Caco-2 (cell line): ENCODE measurements around the gene PROZ. TPM values are rescaled to one million over a fixed set of nuclear protein-coding genes. Genes with fewer than 3 reads are reported as not detected.

Experiments
- BruUV-seq: library from RNA; stranded (reverse); fragments of 400-500 nt; replicated peaks from 2 replicates; lab custom pipeline; 2021; lab: Mats Ljungman, UMichigan
- CTCF ChIA-PET: fragments of 300-600 bp; sonication (Branson Sonifier 250); formaldehyde crosslinking; loops from one replicate; lab custom pipeline; 2022; ENCODE audit warnings: antibody characterized with exemption; lab: Charles Lee
- POLR2A ChIA-PET: fragments of 300-600 bp; sonication (Branson Sonifier 250); formaldehyde crosslinking; loops from one replicate; lab custom pipeline; 2022; ENCODE audit warnings: antibody characterized with exemption; lab: Charles Lee
- DNase-seq, 2 experiments: peaks; one replicate each; pipeline versions ENCODE4 v3.0.0 to v3.0.0-alpha.2; 2020 to 2022
- H3K27me3 ChIP-seq: replicated peaks from 2 replicates; pipeline ENCODE4 v1.6.0; 2011; ENCODE audit warnings: low read length; ENCODE audit not compliant: control insufficient read depth, insufficient read depth
- H3K36me3 ChIP-seq: 2 replicates; pipeline ENCODE4 v1.5.1; 2011; ENCODE audit warnings: low read length; ENCODE audit not compliant: control insufficient read depth, insufficient read depth
- H3K4me1 ChIP-seq: fragments of 250-450 bp; sonication (Bioruptor Pico); 2 replicates; pipeline ENCODE4 v1.5.1; 2020; ENCODE audit warnings: mild to moderate bottlenecking
- H3K4me3 ChIP-seq: 2 replicates; pipeline ENCODE4 v1.5.1; 2011; ENCODE audit warnings: low read depth, mild to moderate bottlenecking, control low read depth, low read length
- H3K9me3 ChIP-seq: fragments of 250-450 bp; sonication (Bioruptor Pico); 2 replicates; pipeline ENCODE4 v1.5.1; 2020; ENCODE audit warnings: mild to moderate bottlenecking, moderate library complexity
- H3K27ac Mint-ChIP-seq: one replicate; pipeline ENCODE4 v1.8.0; 2022; ENCODE audit warnings: mixed read lengths; ENCODE audit not compliant: unreplicated experiment
- H3K27me3 Mint-ChIP-seq: one replicate; pipeline ENCODE4 v1.8.0; 2022; ENCODE audit warnings: mixed read lengths; ENCODE audit not compliant: insufficient read depth, unreplicated experiment
- H3K36me3 Mint-ChIP-seq: one replicate; pipeline ENCODE4 v1.8.0; 2022; ENCODE audit warnings: mild to moderate bottlenecking, mixed read lengths; ENCODE audit not compliant: insufficient read depth, unreplicated experiment
- H3K4me1 Mint-ChIP-seq: one replicate; pipeline ENCODE4 v1.8.0; 2022; ENCODE audit warnings: low read depth, mixed read lengths; ENCODE audit not compliant: unreplicated experiment
- H3K4me3 Mint-ChIP-seq: one replicate; pipeline ENCODE4 v1.8.0; 2022; ENCODE audit warnings: mild to moderate bottlenecking, moderate library complexity, mixed read lengths; ENCODE audit not compliant: unreplicated experiment
- H3K9me3 Mint-ChIP-seq: one replicate; pipeline ENCODE4 v1.8.0; 2022; ENCODE audit warnings: mixed read lengths; ENCODE audit not compliant: unreplicated experiment
- CTCF ChIP-seq, 2 experiments: fragments of 200-600 bp in 1 of 2; IDR thresholded peaks; 1 replicate in 1 of 2; 2 replicates in 1 of 2; pipeline versions ENCODE4 v1.5.1 to v1.8.0; 2011 to 2022; ENCODE audit warnings: antibody characterized with exemption in 1 of 2, control low read depth in 1 of 2, inconsistent platforms in 1 of 2, low read depth in 1 of 2, low read length in 1 of 2, mild to moderate bottlenecking in 1 of 2, moderate library complexity in 1 of 2; ENCODE audit not compliant: insufficient read depth in 1 of 2, severe bottlenecking in 1 of 2, unreplicated experiment in 1 of 2
- intact Hi-C: fragments of 100-400 bp; cut with micrococcal nuclease; formaldehyde crosslinking; loops from one replicate; pipeline ENCODE4 v1.10.0; 2022; ENCODE audit not compliant: unreplicated experiment
- total RNA-seq: library from RNA; stranded (reverse); gene quantifications from 2 replicates; pipeline ENCODE4 v1.2.3, GENCODE V29; 2022

The PROZ gene
- total RNA-seq, 1 experiment from 2014 or later, result not detected

GRCh38 chr13:113125506-113126264 lies 32.8 kb upstream of the PROZ start:
- Mint-ChIP-seq H3K4me1 (peaks cover 9% of the 10 kb centered on the region), H3K4me3 (no peak overlapping the region), H3K27ac (no peak overlapping the region), H3K9me3 (no peaks in the 10 kb centered on the region), H3K27me3 (no peaks in the 10 kb centered on the region), H3K36me3 (peaks cover 10% of the 10 kb centered on the region)
- no peak for DNase-seq
- intact Hi-C loops, result no loop called here
- H3K27me3 ChIP-seq, result no peaks in the 10 kb centered on the region
- no peaks in the 10 kb centered on the region for H3K36me3 ChIP-seq
- CTCF ChIA-PET, result no interaction called here
- no peak overlapping the region for H3K4me3 ChIP-seq
- no peaks in the 10 kb centered on the region for H3K9me3 ChIP-seq
- no TSS peak for BruUV-seq
- POLR2A ChIA-PET, result no interaction called here
- TF ChIP-seq CTCF (IDR thresholded peaks at IDR 0.05; ENCODE audit: insufficient read depth in 1 of 2, low read depth in 1 of 2, low read length in 1 of 2, severe bottlenecking in 1 of 2, unreplicated experiment in 1 of 2), result no peak
- H3K4me1 ChIP-seq, result peaks cover 21% of the 10 kb centered on the region

DNA sequence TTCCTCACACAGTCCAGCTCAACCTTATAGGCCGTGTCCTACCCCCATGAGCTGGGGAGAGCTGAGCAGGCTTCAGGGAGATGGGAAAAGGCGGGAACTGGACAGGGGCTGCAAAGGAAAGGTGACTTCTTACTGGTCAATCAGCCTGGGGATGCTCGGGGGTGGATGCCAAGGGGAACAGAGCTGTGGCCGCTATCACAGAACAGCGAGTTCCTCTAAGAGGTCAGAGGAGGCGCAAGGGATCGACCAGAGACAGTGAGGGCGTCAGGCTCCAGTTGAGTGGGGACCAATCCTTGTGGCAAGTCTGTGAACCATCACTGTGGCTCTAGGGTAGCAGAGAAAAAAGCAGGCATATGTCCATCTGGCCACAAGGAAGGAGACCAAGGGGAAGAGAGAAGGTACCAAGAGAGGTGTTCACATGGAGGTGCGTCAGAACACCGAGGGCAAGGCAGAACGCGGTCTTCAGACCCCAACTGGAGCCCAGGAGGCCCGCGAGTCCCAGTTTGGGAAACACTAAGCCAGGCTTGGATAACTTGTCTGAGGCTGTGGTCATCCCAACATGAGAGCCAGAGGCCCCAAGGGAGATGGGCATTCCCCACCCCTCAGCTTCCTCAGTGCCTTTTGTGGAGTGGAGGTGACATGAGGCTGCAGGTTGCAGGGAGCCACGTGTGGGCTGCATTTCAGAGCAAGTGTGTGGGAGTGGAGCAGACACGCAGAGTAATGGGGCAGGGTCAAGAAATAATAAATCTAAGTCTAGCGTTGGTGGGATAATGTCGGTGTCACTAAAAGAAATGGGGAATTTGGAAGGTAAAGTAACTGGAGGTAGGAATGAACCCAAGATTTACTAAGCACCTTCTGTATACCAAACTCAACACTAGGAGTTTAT lies 31.9 kb upstream of the PROZ start:
- Histone ChIP-seq H3K4me3 (no peak overlapping the region), H3K27me3 (no peaks in the 10 kb centered on the region), H3K4me1 (peaks cover 21% of the 10 kb centered on the region), H3K36me3 (no peaks in the 10 kb centered on the region), H3K9me3 (no peaks in the 10 kb centered on the region)
- Mint-ChIP-seq H3K4me3 (no peak overlapping the region), H3K9me3 (no peaks in the 10 kb centered on the region), H3K36me3 (peaks cover 10% of the 10 kb centered on the region), H3K27me3 (no peaks in the 10 kb centered on the region), H3K27ac (no peak overlapping the region), H3K4me1 (peaks cover 9% of the 10 kb centered on the region)
- no peak for DNase-seq
- ChIA-PET POLR2A (no interaction called here), CTCF (no interaction called here)
- intact Hi-C loops, result no loop called here
- no TSS peak for BruUV-seq
- no peak for TF ChIP-seq CTCF (IDR thresholded peaks at IDR 0.05; ENCODE audit: insufficient read depth in 1 of 2, low read depth in 1 of 2, low read length in 1 of 2, severe bottlenecking in 1 of 2, unreplicated experiment in 1 of 2)

DNA sequence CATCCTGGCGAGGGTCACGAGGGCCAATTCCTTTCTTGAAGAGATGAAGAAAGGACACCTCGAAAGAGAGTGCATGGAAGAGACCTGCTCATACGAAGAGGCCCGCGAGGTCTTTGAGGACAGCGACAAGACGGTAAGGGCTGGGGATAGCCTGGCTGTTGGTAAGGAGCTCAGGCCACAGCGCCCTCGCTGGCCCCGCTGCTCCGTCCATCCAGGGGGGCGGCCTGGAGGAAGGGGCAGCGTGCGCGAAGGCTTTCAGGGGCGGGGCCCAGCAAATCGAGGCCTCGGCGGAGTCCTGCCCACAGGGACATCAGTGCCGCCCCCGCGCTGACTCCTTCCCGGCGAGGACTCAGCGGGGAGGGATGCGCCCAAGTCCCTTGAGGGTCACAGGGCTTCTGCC lies 29.0 kb upstream of the PROZ start:
- Mint-ChIP-seq H3K4me3 (no peak overlapping the region), H3K27ac (no peak overlapping the region), H3K27me3 (no peaks in the 10 kb centered on the region), H3K36me3 (no peaks in the 10 kb centered on the region), H3K9me3 (no peaks in the 10 kb centered on the region), H3K4me1 (no peaks in the 10 kb centered on the region)
- H3K9me3 ChIP-seq, result no peaks in the 10 kb centered on the region
- no peaks in the 10 kb centered on the region for H3K27me3 ChIP-seq
- H3K36me3 ChIP-seq, result no peaks in the 10 kb centered on the region
- BruUV-seq, result no TSS peak
- no peak for DNase-seq
- ChIA-PET CTCF (no interaction called here), POLR2A (no interaction called here)
- no peaks in the 10 kb centered on the region; the same call in 1 of the 2 replicates for H3K4me1 ChIP-seq
- no peak for TF ChIP-seq CTCF (IDR thresholded peaks at IDR 0.05; ENCODE audit: insufficient read depth in 1 of 2, low read depth in 1 of 2, low read length in 1 of 2, severe bottlenecking in 1 of 2, unreplicated experiment in 1 of 2)
- intact Hi-C loops, result no loop called here
- no peak overlapping the region for H3K4me3 ChIP-seq
